RWPE1 (cell line): Measurements from ENCODE around the gene THAP6.
"Not testable (repeated sequence)": the region's sequence is repeated elsewhere in the genome, so short reads cannot be mapped to it uniquely, and the experiment has no call there.

Experiments
- CTCF ChIA-PET: fragments of 350-600 bp; sonication (Branson Sonifier 250); formaldehyde crosslinking; extraction: SDS; loops from one replicate; lab custom pipeline; 2021; lab: Yijun Ruan, JAX
- POLR2A ChIA-PET: fragments of 400-600 bp; formaldehyde crosslinking; extraction: SDS; loops from one replicate; lab custom pipeline; 2020; ENCODE audit warnings: antibody characterized with exemption; ENCODE audit not compliant: low non-redundant PET; lab: Yijun Ruan, JAX
- DNase-seq: peaks from one replicate; pipeline ENCODE4 v3.0.0; 2012; ENCODE audit warnings: low spot score
- H3K27ac ChIP-seq: fragments of 450-650 bp; 2 replicates; pipeline ENCODE4 v1.5.1; 2017
- TF ChIP-seq, protein P1 (sequence below): fragments of 450-650 bp; conservative IDR thresholded peaks from 2 replicates; pipeline ENCODE4 v1.5.1; 2017; ENCODE audit warnings: low read depth, mild to moderate bottlenecking

The THAP6 gene

DNA sequence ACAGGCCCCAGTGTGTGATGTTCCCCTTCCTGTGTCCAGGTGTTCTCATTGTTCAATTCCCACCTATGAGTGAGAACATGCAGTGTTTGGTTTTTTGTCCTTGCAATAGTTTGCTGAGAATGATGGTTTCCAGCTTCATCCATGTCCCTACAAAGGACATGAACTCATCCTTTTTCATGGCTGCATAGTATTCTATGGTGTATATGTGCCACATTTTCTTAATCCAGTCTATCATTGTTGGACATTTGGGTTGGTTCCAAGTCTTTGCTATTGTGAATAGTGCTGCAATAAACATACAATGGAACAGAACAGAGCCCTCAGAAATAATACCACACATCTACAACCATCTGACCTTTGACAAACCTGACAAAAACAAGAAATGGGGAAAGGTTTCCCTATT, 19.7 kb downstream of the THAP6 start:
- CTCF ChIA-PET, result interaction anchor here (0.9 kb wide), 1 partner anchor 1332 kb away, joined by 4 read pairs; no protein-coding TSS in a partner anchor
- POLR2A ChIA-PET, DNase-seq, H3K27ac ChIP-seq: not testable (repeated sequence)

DNA sequence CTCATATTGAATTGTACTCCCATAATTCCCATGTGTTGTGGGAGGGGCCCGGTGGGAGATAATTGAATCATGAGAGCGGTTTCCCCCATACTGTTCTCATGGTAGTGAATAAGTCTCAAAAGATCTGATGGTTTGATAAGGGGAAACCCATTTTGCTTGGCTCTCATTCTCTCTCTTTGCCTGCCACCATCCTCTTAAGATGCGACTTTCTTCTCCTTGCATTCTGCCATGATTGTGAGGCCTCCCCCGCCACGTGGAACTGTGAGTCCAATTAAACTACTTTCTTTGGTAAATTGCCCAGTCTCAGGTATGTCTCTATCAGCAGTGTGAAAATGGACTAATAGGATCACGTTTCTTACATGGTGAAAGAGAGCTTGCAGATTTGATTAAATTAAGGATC, 23.0 kb downstream of the THAP6 start:
- POLR2A ChIA-PET, result not testable (repeated sequence)

DNA sequence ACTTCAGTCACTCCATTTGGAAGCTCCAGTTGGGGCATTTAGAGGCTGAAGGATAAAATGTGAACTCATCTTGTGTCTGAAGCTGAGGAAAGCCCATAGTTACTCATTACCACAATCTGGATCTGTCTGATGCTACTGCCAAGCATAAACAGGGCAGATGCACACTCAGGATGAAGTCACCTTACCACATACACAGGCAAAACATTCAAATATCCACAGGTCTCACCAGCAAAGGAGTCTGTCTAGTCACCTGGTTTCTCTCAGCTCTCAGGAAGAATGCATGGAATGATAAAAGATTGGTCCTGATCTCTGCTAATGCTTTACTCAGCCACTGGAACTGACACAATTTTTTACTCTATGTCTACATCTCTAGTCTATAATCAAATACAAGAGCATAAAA, 28.6 kb downstream of the THAP6 start:
- ChIA-PET POLR2A (no interaction called here), CTCF (no interaction called here)
- TF ChIP-seq, protein P1, sequence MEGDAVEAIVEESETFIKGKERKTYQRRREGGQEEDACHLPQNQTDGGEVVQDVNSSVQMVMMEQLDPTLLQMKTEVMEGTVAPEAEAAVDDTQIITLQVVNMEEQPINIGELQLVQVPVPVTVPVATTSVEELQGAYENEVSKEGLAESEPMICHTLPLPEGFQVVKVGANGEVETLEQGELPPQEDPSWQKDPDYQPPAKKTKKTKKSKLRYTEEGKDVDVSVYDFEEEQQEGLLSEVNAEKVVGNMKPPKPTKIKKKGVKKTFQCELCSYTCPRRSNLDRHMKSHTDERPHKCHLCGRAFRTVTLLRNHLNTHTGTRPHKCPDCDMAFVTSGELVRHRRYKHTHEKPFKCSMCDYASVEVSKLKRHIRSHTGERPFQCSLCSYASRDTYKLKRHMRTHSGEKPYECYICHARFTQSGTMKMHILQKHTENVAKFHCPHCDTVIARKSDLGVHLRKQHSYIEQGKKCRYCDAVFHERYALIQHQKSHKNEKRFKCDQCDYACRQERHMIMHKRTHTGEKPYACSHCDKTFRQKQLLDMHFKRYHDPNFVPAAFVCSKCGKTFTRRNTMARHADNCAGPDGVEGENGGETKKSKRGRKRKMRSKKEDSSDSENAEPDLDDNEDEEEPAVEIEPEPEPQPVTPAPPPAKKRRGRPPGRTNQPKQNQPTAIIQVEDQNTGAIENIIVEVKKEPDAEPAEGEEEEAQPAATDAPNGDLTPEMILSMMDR, result no peak
- DNase-seq, result peak; percentile 79
- no peak overlapping the region for H3K27ac ChIP-seq

More for the DNA sequence above, 23.0 kb downstream of the THAP6 start:
- CTCF ChIA-PET, DNase-seq, H3K27ac ChIP-seq: not testable (repeated sequence)

DNA sequence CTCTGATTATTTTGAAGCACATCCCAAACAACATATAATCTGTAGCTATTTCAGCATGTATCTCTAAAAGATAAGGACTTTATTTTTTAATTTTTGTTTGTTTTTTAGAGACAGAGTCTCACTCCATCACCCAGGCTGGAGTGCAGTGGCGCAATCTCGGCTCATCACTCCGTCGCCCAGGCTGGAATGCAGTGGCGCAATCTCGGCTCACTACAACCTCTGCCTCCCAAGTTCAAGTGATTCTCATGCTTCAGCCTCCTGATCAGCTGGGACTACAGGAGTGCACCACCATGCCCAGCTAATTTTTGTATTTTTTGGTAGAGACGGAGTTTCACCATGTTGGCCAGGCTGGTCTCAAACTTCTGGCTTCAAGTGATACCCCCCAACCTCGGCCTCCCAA, 29.9 kb downstream of the THAP6 start:
- CTCF ChIA-PET, result not testable (repeated sequence)

DNA sequence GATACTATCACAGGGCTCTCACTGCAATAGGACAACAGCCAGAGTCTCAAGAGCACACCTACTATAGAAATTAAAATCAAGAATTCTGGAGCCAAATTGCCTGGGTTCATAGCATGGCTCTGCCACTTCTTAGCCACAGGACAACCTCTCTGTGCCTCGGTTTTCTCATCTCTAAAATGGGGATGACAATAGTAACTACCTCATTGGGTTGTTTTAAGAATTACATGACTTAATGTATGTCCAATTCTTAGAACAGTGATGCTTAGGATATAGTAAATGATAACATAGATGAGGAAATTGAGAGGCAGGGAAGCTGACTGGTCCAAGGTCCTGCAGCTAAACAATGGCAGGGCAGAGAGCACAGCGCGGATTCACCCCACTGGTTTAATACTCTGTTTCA, 30.6 kb downstream of the THAP6 start:
- ChIA-PET CTCF (no interaction called here), POLR2A (no interaction called here)
- no peak for DNase-seq
- TF ChIP-seq, protein P1, result no peak
- no peak overlapping the region for H3K27ac ChIP-seq

More for the DNA sequence above, 29.9 kb downstream of the THAP6 start:
- POLR2A ChIA-PET, DNase-seq, H3K27ac ChIP-seq: not testable (repeated sequence)

DNA sequence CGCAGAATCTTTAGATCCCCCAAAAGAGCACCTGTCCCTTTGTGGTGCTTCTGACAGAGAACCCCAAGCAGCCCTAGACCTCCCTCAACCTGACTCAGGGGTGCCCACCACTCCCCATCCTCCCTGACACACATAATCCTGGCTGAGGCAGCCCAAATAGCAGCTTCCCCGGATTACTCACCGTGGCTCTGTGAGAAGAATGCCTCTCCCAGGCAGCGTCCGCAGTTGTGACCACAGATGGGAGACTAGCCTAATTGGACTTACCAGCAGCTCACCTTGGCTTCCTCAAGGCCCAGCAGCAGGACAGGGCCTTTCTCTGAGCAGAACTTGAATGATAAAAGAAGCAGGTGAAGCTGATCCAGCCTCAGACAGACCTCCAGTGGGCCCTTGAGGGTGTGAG, 31.3 kb downstream of the THAP6 start:
- H3K27ac ChIP-seq, result no peak overlapping the region
- POLR2A ChIA-PET, result no interaction called here
- CTCF ChIA-PET, result no interaction called here
- TF ChIP-seq, protein P1, result no peak
- DNase-seq, result no peak

- ChIA-PET POLR2A (no interaction called here), CTCF (no interaction called here)
- DNase-seq, result no peak
- TF ChIP-seq, protein P1, result no peak
- H3K27ac ChIP-seq, result no peak overlapping the region
These were observed 33.5 kb downstream of the THAP6 start for GRCh38 chr4:75547647-75548387.

DNA sequence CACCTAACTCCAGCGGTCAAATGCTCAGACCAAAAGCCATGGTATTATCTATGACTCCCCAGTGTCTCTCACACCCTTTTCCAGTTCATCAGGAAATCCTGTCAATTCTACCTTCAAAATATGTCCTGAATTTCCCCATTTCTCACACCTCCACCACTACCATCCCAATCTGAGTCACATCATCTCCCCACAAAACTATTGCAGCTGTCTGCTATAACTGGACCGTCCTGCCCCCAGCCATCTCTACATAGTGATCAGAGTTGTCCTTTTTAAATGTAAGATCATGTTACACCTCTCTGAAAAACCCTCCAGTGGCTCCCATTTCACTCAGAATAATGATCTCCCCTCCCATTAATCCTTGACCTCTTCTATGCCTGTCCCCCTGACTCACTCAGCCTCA, 34.7 kb downstream of the THAP6 start:
- CTCF ChIA-PET, result no interaction called here
- POLR2A ChIA-PET, result no interaction called here

More for the DNA sequence above, 34.7 kb downstream of the THAP6 start:
- no peak overlapping the region for H3K27ac ChIP-seq
- TF ChIP-seq, protein P1, result no peak
- no peak for DNase-seq
